Effector memory CD8-positive, alpha-beta T cell (primary cell): ENCODE data around the gene SMC3.
"Not testable (repeated sequence)": the region's sequence is repeated elsewhere in the genome, so short reads cannot be mapped to it uniquely, and the experiment has no call there.

Source experiments
- ATAC-seq: fragments of 150-1000 bp; cut with Tn5 transposase; replicated peaks from 2 replicates; pipeline ENCODE4 v1.10.0; 2021; ENCODE audit warnings: mild to moderate bottlenecking, moderate library complexity
- DNase-seq, 3 experiments: peaks; one replicate each; pipeline ENCODE4 v3.0.0; 2021
- H3K27ac Mint-ChIP-seq, 2 donors: one replicate each; pipeline ENCODE4 v1.8.0; 2022; ENCODE audit warnings: mild to moderate bottlenecking in 2 of 2, mixed read lengths in 2 of 2, moderate library complexity in 2 of 2
- H3K27me3 Mint-ChIP-seq, 2 donors: one replicate each; pipeline ENCODE4 v1.8.0; 2022; ENCODE audit warnings: mixed read lengths in 2 of 2
- H3K36me3 Mint-ChIP-seq: one replicate; pipeline ENCODE4 v1.8.0; 2022; ENCODE audit warnings: mild to moderate bottlenecking, moderate library complexity, mixed read lengths; ENCODE audit not compliant: insufficient read depth
- H3K4me1 Mint-ChIP-seq, 2 donors: one replicate each; pipeline ENCODE4 v1.8.0; 2022; ENCODE audit warnings: low read depth in 2 of 2, mixed read lengths in 2 of 2
- H3K4me3 Mint-ChIP-seq, 2 donors: one replicate each; pipeline ENCODE4 v1.8.0; 2022; ENCODE audit warnings: mild to moderate bottlenecking in 2 of 2, mixed read lengths in 2 of 2, moderate library complexity in 2 of 2
- H3K9me3 Mint-ChIP-seq, 2 donors: one replicate each; pipeline ENCODE4 v1.8.0; 2022; ENCODE audit warnings: mixed read lengths in 2 of 2

The SMC3 gene

GRCh38 chr10:110612629-110613028 lies 45.1 kb downstream of the SMC3 start:
- Mint-ChIP-seq H3K4me1 (peaks cover 3 to 6% of the 10 kb centered on the region in 2 donors), H3K27me3 (peaks cover 0 to 7% of the 10 kb centered on the region in 2 donors), H3K36me3 (no peaks in the 10 kb centered on the region), H3K4me3 (no peak overlapping the region), H3K27ac (no peak overlapping the region), H3K9me3 (no peaks in the 10 kb centered on the region)
- ATAC-seq (no peak), DNase-seq (no peak)

- Mint-ChIP-seq H3K4me1 (peaks cover 6% of the 10 kb centered on the region in 2 donors), H3K4me3 (no peak overlapping the region), H3K9me3 (no peaks in the 10 kb centered on the region), H3K27ac (no peak overlapping the region), H3K27me3 (peaks cover 0 to 7% of the 10 kb centered on the region in 2 donors), H3K36me3 (no peaks in the 10 kb centered on the region)
- no peak for DNase-seq
- ATAC-seq: peak; percentile 27
Measured at GRCh38 chr10:110613341-110613995, 46.0 kb downstream of the SMC3 start.

- Mint-ChIP-seq H3K27me3 (peaks cover 0 to 7% of the 10 kb centered on the region in 2 donors), H3K36me3 (no peaks in the 10 kb centered on the region), H3K27ac (no peak overlapping the region), H3K4me3 (no peak overlapping the region), H3K9me3 (no peaks in the 10 kb centered on the region), H3K4me1 (peaks cover 6 to 10% of the 10 kb centered on the region in 2 donors)
- no peak for DNase-seq
- no peak for ATAC-seq
Measured at GRCh38 chr10:110613996-110614495, 46.6 kb downstream of the SMC3 start.

- peaks cover 6 to 10% of the 10 kb centered on the region in 2 donors for H3K4me1 Mint-ChIP-seq
- H3K36me3 Mint-ChIP-seq: no peaks in the 10 kb centered on the region
- no peak overlapping the region for H3K4me3 Mint-ChIP-seq
- no peaks in the 10 kb centered on the region for H3K9me3 Mint-ChIP-seq
- ATAC-seq (no peak), DNase-seq (no peak)
- H3K27me3 Mint-ChIP-seq: peaks cover 0 to 7% of the 10 kb centered on the region in 2 donors
- H3K27ac Mint-ChIP-seq: peak overlapping the region in 1 of 2 donors; percentile 64
Measured at GRCh38 chr10:110615057-110615747, 47.7 kb downstream of the SMC3 start.

- ATAC-seq (no peak), DNase-seq (no peak)
- no peak overlapping the region for H3K27ac Mint-ChIP-seq
- no peaks in the 10 kb centered on the region for H3K9me3 Mint-ChIP-seq
- no peaks in the 10 kb centered on the region for H3K36me3 Mint-ChIP-seq
- H3K4me3 Mint-ChIP-seq: no peak overlapping the region
- H3K4me1 Mint-ChIP-seq: peaks cover 3 to 10% of the 10 kb centered on the region in 2 donors
- peaks cover 0 to 7% of the 10 kb centered on the region in 2 donors for H3K27me3 Mint-ChIP-seq
Measured at GRCh38 chr10:110616493-110617033, 49.1 kb downstream of the SMC3 start.

GRCh38 chr10:110617425-110618229 lies 50.1 kb downstream of the SMC3 start:
- peak; percentile 35 for ATAC-seq
- Mint-ChIP-seq H3K4me1 (peaks cover 3 to 10% of the 10 kb centered on the region in 2 donors), H3K27me3 (peaks cover 0 to 7% of the 10 kb centered on the region in 2 donors), H3K36me3 (no peaks in the 10 kb centered on the region), H3K27ac (peak overlapping the region in 1 of 2 donors; percentile 23), H3K9me3 (no peaks in the 10 kb centered on the region), H3K4me3 (no peak overlapping the region)
- no peak for DNase-seq

- H3K27ac Mint-ChIP-seq: peak overlapping the region in 1 of 2 donors; percentile 23
- no peak for DNase-seq
- peaks cover 0 to 7% of the 10 kb centered on the region in 2 donors for H3K27me3 Mint-ChIP-seq
- no peak for ATAC-seq
- peaks cover 3 to 10% of the 10 kb centered on the region in 2 donors for H3K4me1 Mint-ChIP-seq
- no peak overlapping the region for H3K4me3 Mint-ChIP-seq
- no peaks in the 10 kb centered on the region for H3K36me3 Mint-ChIP-seq
- H3K9me3 Mint-ChIP-seq: no peaks in the 10 kb centered on the region
Measured at GRCh38 chr10:110618230-110618610, 50.7 kb downstream of the SMC3 start.

GRCh38 chr10:110619514-110620397 lies 52.3 kb downstream of the SMC3 start:
- peaks cover 3 to 10% of the 10 kb centered on the region in 2 donors for H3K4me1 Mint-ChIP-seq
- H3K27me3 Mint-ChIP-seq: no peaks in the 10 kb centered on the region
- no peaks in the 10 kb centered on the region for H3K9me3 Mint-ChIP-seq
- H3K27ac Mint-ChIP-seq: no peak overlapping the region
- no peaks in the 10 kb centered on the region for H3K36me3 Mint-ChIP-seq
- DNase-seq (no peak), ATAC-seq (no peak)
- no peak overlapping the region for H3K4me3 Mint-ChIP-seq

- peaks cover 0 to 3% of the 10 kb centered on the region in 2 donors for H3K27me3 Mint-ChIP-seq
- H3K9me3 Mint-ChIP-seq: no peaks in the 10 kb centered on the region
- H3K4me1 Mint-ChIP-seq: peaks cover 3 to 10% of the 10 kb centered on the region in 2 donors
- no peak overlapping the region for H3K4me3 Mint-ChIP-seq
- DNase-seq: no peak
- H3K27ac Mint-ChIP-seq: no peak overlapping the region
- H3K36me3 Mint-ChIP-seq: no peaks in the 10 kb centered on the region
- ATAC-seq: no peak
Measured at GRCh38 chr10:110620398-110620719, 52.9 kb downstream of the SMC3 start.

GRCh38 chr10:110623316-110623715 lies 55.8 kb downstream of the SMC3 start:
- H3K36me3 Mint-ChIP-seq, H3K4me1 Mint-ChIP-seq, H3K27ac Mint-ChIP-seq, DNase-seq, H3K9me3 Mint-ChIP-seq, ATAC-seq, H3K4me3 Mint-ChIP-seq: not testable (repeated sequence)
- H3K27me3 Mint-ChIP-seq: peaks cover 0 to 21% of the 10 kb centered on the region in 2 donors

- ATAC-seq (no peak), DNase-seq (no peak)
- no peaks in the 10 kb centered on the region for H3K36me3 Mint-ChIP-seq
- no peak overlapping the region for H3K27ac Mint-ChIP-seq
- peaks cover 7 to 41% of the 10 kb centered on the region in 2 donors for H3K27me3 Mint-ChIP-seq
- no peaks in the 10 kb centered on the region for H3K4me1 Mint-ChIP-seq
- H3K4me3 Mint-ChIP-seq: no peak overlapping the region
- H3K9me3 Mint-ChIP-seq: no peaks in the 10 kb centered on the region
Measured at GRCh38 chr10:110625356-110625894, 57.9 kb downstream of the SMC3 start.

GRCh38 chr10:110625951-110626855 lies 58.7 kb downstream of the SMC3 start:
- H3K9me3 Mint-ChIP-seq: no peaks in the 10 kb centered on the region

More at GRCh38 chr10:110625951-110626855, 58.7 kb downstream of the SMC3 start:
- H3K27me3 Mint-ChIP-seq: peaks cover 7 to 41% of the 10 kb centered on the region in 2 donors
- no peaks in the 10 kb centered on the region for H3K4me1 Mint-ChIP-seq
- no peak for DNase-seq
- no peak overlapping the region for H3K27ac Mint-ChIP-seq
- ATAC-seq: no peak
- H3K4me3 Mint-ChIP-seq: no peak overlapping the region
- no peaks in the 10 kb centered on the region for H3K36me3 Mint-ChIP-seq
